Measurements from ENCODE around the gene DENND2A.
"Not testable (repeated sequence)": the region's sequence is repeated elsewhere in the genome, so short reads cannot be mapped to it uniquely, and the experiment has no call there.

DENND2A gene

GRCh38 chr7:140673063-140673773, 32.6 kb upstream of the DENND2A start:
- TF ChIP-seq CTCF (IDR thresholded peaks at IDR 0.05): no peak
- peak overlapping the region; percentile 85 for H3K9ac ChIP-seq

GRCh38 chr7:140672382-140673062, 31.9 kb upstream of the DENND2A start, which contains the start of gene ADCK2:
Gene ADCK2, plus strand, starts transcription at chr7:140672945. Its CDS starts 386 bp downstream, at chr7:140673331.
- Histone ChIP-seq H3K79me2 (peaks cover 3% of the 10 kb centered on the region), H3K27me3 (ENCODE audit: control insufficient read depth, insufficient read depth, low read length) (no peaks in the 10 kb centered on the region), H3K27ac (peak within 1 kb of the TSS; percentile 95)

More at GRCh38 chr7:140673063-140673773, 32.6 kb upstream of the DENND2A start:
- H3K4me3 ChIP-seq (ENCODE audit: low read depth, low read length): peak overlapping the region; percentile 81
- peak overlapping the region; percentile 95 for H3K27ac ChIP-seq
- no peaks in the 10 kb centered on the region for H3K27me3 ChIP-seq (ENCODE audit: control insufficient read depth, insufficient read depth, low read length)
- no peaks in the 10 kb centered on the region for H3K36me3 ChIP-seq (ENCODE audit: control insufficient read depth, insufficient read depth, low read length)
- H3K4me1 ChIP-seq: peaks cover 13% of the 10 kb centered on the region
- peak overlapping the region; percentile 99 for H2AFZ ChIP-seq
- no peaks in the 10 kb centered on the region for H3K9me3 ChIP-seq (ENCODE audit: control insufficient read depth, low read length)
- peak overlapping the region; percentile 85 for H3K4me2 ChIP-seq (ENCODE audit: low read length)
- peaks cover 3% of the 10 kb centered on the region for H3K79me2 ChIP-seq

GRCh38 chr7:140671966-140672365, 31.4 kb upstream of the DENND2A start:
- H3K79me2 ChIP-seq: peaks cover 3% of the 10 kb centered on the region
- peaks cover 13% of the 10 kb centered on the region for H3K4me1 ChIP-seq
- H3K9ac ChIP-seq: no peak overlapping the region
- no peak overlapping the region for H3K4me3 ChIP-seq (ENCODE audit: low read depth, low read length)
- TF ChIP-seq CTCF (IDR thresholded peaks at IDR 0.05): no peak
- no peak overlapping the region for H3K27ac ChIP-seq
- H3K9me3 ChIP-seq (ENCODE audit: control insufficient read depth, low read length): no peaks in the 10 kb centered on the region
- H3K36me3 ChIP-seq (ENCODE audit: control insufficient read depth, insufficient read depth, low read length): no peaks in the 10 kb centered on the region
- H3K4me2 ChIP-seq (ENCODE audit: low read length): peak overlapping the region; percentile 49
- H2AFZ ChIP-seq: peak overlapping the region; percentile 59
- H3K27me3 ChIP-seq (ENCODE audit: control insufficient read depth, insufficient read depth, low read length): no peaks in the 10 kb centered on the region

More at GRCh38 chr7:140672382-140673062, 31.9 kb upstream of the DENND2A start, which contains the start of gene ADCK2:
- Histone ChIP-seq H3K9me3 (ENCODE audit: control insufficient read depth, low read length) (no peaks in the 10 kb centered on the region), H3K9ac (peak within 1 kb of the TSS; percentile 85), H3K4me2 (ENCODE audit: low read length) (peak within 1 kb of the TSS; percentile 85), H3K36me3 (ENCODE audit: control insufficient read depth, insufficient read depth, low read length) (no peaks in the 10 kb centered on the region), H3K4me1 (peaks cover 13% of the 10 kb centered on the region), H3K4me3 (ENCODE audit: low read depth, low read length) (peak within 1 kb of the TSS; percentile 81), H2AFZ (peak within 1 kb of the TSS; percentile 99)
- TF ChIP-seq CTCF (IDR thresholded peaks at IDR 0.05): no peak

GRCh38 chr7:140670343-140670935, 29.8 kb upstream of the DENND2A start:
- no peak overlapping the region for H3K4me2 ChIP-seq (ENCODE audit: low read length)
- H3K4me1 ChIP-seq: peaks cover 13% of the 10 kb centered on the region
- H3K27me3 ChIP-seq (ENCODE audit: control insufficient read depth, insufficient read depth, low read length): no peaks in the 10 kb centered on the region
- H3K4me3 ChIP-seq (ENCODE audit: low read depth, low read length): no peak overlapping the region
- H3K36me3 ChIP-seq (ENCODE audit: control insufficient read depth, insufficient read depth, low read length): no peaks in the 10 kb centered on the region
- no peak overlapping the region for H3K9ac ChIP-seq
- no peaks in the 10 kb centered on the region for H3K9me3 ChIP-seq (ENCODE audit: control insufficient read depth, low read length)
- no peak for TF ChIP-seq CTCF (IDR thresholded peaks at IDR 0.05)
- no peaks in the 10 kb centered on the region for H3K79me2 ChIP-seq
- no peak overlapping the region for H3K27ac ChIP-seq
- no peak overlapping the region for H2AFZ ChIP-seq

- H3K9me3 ChIP-seq (ENCODE audit: control insufficient read depth, low read length); H3K27me3 ChIP-seq (ENCODE audit: control insufficient read depth, insufficient read depth, low read length); H2AFZ ChIP-seq; H3K36me3 ChIP-seq (ENCODE audit: control insufficient read depth, insufficient read depth, low read length); H3K4me3 ChIP-seq (ENCODE audit: low read depth, low read length); H3K9ac ChIP-seq; H3K4me2 ChIP-seq (ENCODE audit: low read length); H3K27ac ChIP-seq; H3K79me2 ChIP-seq: not testable (repeated sequence)
- H3K4me1 ChIP-seq: peaks cover 13% of the 10 kb centered on the region
Measured at GRCh38 chr7:140669862-140670261, 29.2 kb upstream of the DENND2A start.

All from parathyroid adenoma (tissue), 2 donors.